OCI-M1 (cell line): ENCODE results near the gene SSX2B.
"Not testable (repeated sequence)": the region's sequence is repeated elsewhere in the genome, so short reads cannot be mapped to it uniquely, and the experiment has no call there.

Experiments used
- DNase-seq: peaks from one replicate; lab custom pipeline; 2025; lab: John Stamatoyannopoulos, UW

The SSX2B gene

GRCh38 chrX:52750952-52751351 is at the start of gene SSX2B:
Gene SSX2B, plus strand, starts transcription at chrX:52751252. Its CDS starts 1,429 bp downstream, at chrX:52752681.
- DNase-seq = not testable (repeated sequence)

GRCh38 chrX:52707078-52707477 is 44.0 kb upstream of the SSX2B start, which contains the start of gene SSX2:
Gene SSX2, minus strand, starts transcription at chrX:52707178. Its CDS starts 1,429 bp downstream, at chrX:52705749.
- DNase-seq = not testable (repeated sequence)

GRCh38 chrX:52765983-52766382 is 14.9 kb downstream of the SSX2B start:
- DNase-seq = not testable (repeated sequence)

- not testable (repeated sequence) for DNase-seq
Observed at GRCh38 chrX:52773504-52773903, 22.5 kb downstream of the SSX2B start.

GRCh38 chrX:52797327-52797726 is 46.3 kb downstream of the SSX2B start, which contains the start of gene SPANXN5:
Gene SPANXN5, minus strand, starts transcription at chrX:52797427. Its CDS starts 79 bp downstream, at chrX:52797348.
- DNase-seq = not testable (repeated sequence)

GRCh38 chrX:52804876-52805275 is 53.8 kb downstream of the SSX2B start:
- not testable (repeated sequence) for DNase-seq
